Cardiac fibroblast (primary cell): ENCODE results near the gene TWNK.

Experiments
- DNase-seq, 2 donors: peaks; one replicate each; pipeline versions ENCODE4 v3.0.0 to v3.0.0-alpha.2; 2010; ENCODE audit warnings: low read depth in 2 of 2
- H3K4me3 ChIP-seq, 2 donors: replicated peaks in 1 of 2; 1 replicate in 1 of 2; 2 replicates in 1 of 2; pipeline ENCODE4 v1.5.1; 2011; ENCODE audit warnings: low read depth in 2 of 2, low read length in 2 of 2, mild to moderate bottlenecking in 2 of 2, moderate library complexity in 1 of 2
- TF ChIP-seq, protein P1 (sequence below): IDR thresholded peaks from one replicate; pipeline ENCODE4 v1.5.1; 2011; ENCODE audit warnings: low read depth, mild to moderate bottlenecking, low read length, inconsistent platforms

Gene TWNK

DNA sequence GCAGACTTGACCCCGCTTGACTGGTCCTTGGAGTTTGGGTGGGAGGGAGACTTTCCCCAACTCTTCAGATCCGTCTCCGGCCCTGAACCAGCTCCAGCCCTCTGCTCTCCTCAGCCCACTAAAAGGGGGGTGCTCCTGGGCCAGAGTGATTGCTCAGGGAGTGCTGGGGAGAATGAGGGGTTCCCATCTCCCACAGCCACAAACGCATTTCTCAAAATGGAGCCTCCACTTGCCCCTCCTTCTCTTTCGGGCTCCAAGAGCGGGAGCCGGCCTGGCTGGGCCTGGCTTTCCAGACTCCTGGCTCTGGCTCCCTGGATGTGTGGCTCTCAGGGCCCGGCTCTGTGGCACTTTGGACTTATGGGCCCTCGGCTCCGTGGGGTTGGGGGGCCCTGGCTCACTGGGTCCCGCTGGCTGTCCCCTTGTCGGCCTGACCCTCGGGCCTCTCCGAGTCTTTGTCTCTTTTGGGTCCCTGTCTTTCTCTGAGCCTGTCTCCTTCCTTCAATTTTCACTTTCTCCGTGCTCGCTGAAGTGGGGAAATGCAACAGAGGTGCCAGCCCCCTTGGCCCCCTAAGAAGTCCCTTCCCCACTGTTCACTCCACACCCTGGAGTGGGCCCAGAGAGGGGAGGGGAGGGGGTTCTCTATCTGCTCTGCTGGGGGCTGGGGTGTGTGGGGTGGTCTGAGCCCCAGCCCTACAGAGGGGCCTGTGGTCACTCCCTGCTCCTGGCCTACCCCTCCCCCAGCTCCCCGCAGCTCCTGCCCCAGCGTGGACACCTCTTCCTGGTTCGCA is 13.0 kb downstream of the TWNK start:
- TF ChIP-seq, protein P1, sequence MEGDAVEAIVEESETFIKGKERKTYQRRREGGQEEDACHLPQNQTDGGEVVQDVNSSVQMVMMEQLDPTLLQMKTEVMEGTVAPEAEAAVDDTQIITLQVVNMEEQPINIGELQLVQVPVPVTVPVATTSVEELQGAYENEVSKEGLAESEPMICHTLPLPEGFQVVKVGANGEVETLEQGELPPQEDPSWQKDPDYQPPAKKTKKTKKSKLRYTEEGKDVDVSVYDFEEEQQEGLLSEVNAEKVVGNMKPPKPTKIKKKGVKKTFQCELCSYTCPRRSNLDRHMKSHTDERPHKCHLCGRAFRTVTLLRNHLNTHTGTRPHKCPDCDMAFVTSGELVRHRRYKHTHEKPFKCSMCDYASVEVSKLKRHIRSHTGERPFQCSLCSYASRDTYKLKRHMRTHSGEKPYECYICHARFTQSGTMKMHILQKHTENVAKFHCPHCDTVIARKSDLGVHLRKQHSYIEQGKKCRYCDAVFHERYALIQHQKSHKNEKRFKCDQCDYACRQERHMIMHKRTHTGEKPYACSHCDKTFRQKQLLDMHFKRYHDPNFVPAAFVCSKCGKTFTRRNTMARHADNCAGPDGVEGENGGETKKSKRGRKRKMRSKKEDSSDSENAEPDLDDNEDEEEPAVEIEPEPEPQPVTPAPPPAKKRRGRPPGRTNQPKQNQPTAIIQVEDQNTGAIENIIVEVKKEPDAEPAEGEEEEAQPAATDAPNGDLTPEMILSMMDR: no peak
- DNase-seq: peak in 1 of 2 donors; percentile 26
- peak overlapping the region; percentile 79 to 82 for H3K4me3 ChIP-seq

DNA sequence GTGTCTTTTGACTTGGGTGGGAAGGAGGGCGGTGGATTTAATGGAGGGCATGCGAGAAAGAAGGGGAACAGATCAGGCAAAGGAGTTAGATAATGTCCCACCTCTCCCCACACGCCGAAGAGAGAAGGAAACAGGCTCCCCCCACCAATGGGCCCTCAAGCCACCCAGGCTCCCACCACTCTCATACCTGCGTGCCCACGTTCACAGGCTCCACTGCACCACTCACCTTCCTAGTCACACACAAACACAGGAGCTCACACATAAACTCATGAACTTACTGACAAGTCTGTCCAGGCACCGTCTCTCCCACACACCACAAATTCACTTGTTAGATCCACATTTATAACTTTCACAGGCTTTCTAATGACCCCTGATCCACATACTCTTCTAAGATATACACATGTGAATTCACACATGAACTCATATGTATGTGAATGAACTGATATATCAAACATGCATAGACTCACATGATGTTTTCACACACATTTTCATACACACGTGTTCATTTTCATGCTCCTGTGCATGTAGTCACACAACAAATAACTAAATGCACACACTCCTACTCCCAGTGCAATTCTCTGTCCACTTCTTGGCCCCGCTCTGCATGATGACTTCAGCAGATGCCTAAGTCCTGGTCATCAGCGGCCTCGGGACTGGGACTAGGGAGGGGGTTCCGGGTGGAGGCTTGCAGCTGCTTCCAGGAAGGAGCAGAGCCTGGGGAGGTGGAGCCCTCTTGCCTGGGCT is 13.7 kb downstream of the TWNK start:
- peak overlapping the region; percentile 79 to 82 for H3K4me3 ChIP-seq
- peak; percentile 94 to 95 for DNase-seq
- TF ChIP-seq, protein P1: no peak

DNA sequence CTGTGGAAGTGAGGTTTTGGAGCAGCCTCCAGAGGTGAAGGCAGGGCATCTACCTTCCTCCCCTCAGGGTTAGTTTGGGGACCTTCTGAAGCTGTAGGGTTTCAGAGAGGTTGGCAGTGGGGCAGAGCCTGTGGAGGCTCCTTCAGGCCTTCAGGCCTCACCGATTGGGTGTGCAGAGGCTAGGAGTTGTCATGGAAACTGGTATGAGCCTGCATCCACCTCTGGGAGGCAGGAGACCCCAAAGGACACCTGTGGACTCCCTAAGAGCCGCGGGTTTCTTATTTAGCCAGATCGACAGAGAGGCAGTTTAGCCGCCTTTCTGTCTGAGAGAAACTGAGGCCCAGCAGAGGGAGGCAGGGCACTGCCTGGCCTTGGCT is 14.3 kb downstream of the TWNK start:
- TF ChIP-seq, protein P1: no peak
- peak overlapping the region; percentile 79 to 82 for H3K4me3 ChIP-seq
- no peak for DNase-seq

DNA sequence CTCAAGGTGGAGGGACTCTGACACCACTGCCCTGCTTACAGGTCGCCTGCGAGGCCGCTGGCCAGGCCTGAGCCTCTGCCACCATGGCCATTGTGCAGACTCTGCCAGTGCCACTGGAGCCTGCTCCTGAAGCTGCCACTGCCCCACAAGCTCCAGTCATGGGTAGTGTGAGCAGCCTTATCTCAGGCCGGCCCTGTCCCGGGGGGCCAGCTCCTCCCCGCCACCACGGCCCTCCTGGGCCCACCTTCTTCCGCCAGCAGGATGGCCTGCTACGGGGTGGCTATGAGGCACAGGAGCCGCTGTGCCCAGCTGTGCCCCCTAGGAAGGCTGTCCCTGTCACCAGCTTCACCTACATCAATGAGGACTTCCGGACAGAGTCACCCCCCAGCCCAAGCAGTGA is 15.1 kb downstream of the TWNK start:
- DNase-seq: no peak
- TF ChIP-seq, protein P1: no peak
- H3K4me3 ChIP-seq: no peak overlapping the region

GRCh38 chr10:101003639-101004206 is 16.4 kb downstream of the TWNK start:
- no peak for DNase-seq
- no peak overlapping the region for H3K4me3 ChIP-seq
- TF ChIP-seq, protein P1: no peak

GRCh38 chr10:101005361-101005760 is 18.0 kb downstream of the TWNK start:
- TF ChIP-seq, protein P1: no peak
- H3K4me3 ChIP-seq: no peak overlapping the region
- no peak for DNase-seq
